Forelimb muscle (tissue), 1 donor: ENCODE data around the gene ZNF30. TPM values are rescaled to one million over a fixed set of nuclear protein-coding genes. Genes with fewer than 3 reads are reported as not detected.
"Not testable (repeated sequence)": the region's sequence is repeated elsewhere in the genome, so short reads cannot be mapped to it uniquely, and the experiment has no call there.

Source experiments
- DNase-seq: peaks from one replicate; pipeline ENCODE4 v3.0.0-alpha.2; 2013; ENCODE audit warnings: low read depth
- polyA plus RNA-seq: library from polyadenylated mRNA; unstranded; fragments of 120-200 nt; gene quantifications from one replicate; pipeline ENCODE4 v1.2.1, GENCODE V29; 2013; ENCODE audit not compliant: insufficient read length

Gene ZNF30
- polyA plus RNA-seq, 1 donor, result 3.6 TPM

- DNase-seq, result no peak
These were observed 33.6 kb downstream of the ZNF30 start for GRCh38 chr19:34960103-34960805.

DNA sequence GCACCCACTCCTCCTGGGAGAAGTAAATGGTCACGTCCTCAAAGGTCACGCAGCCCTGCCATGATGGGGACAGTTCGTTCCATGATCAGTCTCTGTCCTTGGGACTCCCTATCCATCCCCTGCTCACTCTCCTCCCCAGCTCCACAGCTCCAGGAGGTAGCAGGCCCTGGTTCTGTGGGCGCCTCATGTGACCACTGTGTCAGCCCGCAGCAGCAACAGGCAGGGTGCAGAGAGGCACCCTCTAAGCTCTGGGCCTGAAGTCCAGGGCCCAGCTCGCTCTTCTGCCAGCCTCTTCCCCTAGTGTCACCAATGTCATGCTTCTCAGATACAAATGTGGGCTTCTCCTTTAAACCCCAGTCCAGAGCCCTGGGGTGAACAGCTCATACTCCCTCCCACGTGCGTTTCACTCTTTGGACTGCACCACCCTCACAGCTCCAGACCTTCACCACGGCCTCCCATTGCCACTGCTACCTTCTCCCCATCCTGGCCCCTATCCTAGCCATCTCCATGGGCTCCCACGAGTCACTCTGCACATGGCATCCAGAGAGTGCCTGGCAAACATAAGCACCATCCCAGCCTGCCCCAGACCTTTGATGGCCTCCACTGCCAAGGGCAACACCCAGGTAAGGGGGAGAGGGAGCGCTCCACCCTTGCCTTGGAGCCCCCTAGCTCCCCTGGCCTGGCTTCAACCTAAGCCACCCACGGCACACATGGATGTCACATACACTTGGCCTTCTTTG lies 34.4 kb downstream of the ZNF30 start:
- no peak for DNase-seq

DNA sequence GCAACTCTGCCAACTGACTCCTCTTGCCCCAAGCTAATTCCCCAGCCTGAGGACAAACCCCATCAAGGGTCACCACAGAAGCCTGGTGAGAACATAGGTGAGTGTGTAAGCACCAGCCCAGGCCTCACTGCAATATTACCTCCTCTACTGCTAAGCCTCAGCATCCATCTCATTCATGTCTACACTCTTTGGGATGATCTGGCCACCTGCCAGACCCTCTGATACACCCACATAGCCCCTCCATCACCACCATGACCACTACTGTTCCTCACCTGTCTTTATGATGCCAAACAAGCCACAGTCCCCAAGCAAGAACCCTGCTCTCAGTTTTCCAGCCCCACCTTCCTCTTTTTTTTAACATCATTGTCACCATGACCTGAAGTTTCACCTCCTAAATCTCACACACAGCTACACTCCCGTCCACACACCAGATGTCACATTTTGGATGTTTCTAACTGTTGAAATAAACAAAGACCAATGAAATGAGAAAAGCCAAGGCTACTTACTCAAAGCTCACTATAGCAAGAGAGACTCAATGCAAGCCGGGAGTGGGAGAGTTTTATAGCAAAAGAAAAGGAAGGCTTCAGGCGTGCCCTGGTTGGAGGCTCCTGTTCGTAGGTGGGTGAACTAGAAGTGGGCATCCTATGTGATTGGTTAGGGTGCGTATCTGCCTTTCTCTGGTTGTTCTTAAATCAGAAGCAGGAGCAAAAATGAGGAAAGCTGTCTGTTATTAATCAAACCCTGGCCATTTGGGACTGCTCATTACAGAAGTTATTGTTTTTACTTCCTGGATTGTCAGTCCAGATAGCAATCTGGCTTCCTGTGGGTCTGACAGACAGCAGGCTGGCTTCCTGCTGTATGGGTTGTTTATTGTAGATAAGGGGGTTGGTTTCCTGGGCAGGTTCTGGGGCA lies 35.3 kb downstream of the ZNF30 start:
- no peak for DNase-seq

GRCh38 chr19:34962687-34963572 lies 36.2 kb downstream of the ZNF30 start:
- DNase-seq, result no peak

DNA sequence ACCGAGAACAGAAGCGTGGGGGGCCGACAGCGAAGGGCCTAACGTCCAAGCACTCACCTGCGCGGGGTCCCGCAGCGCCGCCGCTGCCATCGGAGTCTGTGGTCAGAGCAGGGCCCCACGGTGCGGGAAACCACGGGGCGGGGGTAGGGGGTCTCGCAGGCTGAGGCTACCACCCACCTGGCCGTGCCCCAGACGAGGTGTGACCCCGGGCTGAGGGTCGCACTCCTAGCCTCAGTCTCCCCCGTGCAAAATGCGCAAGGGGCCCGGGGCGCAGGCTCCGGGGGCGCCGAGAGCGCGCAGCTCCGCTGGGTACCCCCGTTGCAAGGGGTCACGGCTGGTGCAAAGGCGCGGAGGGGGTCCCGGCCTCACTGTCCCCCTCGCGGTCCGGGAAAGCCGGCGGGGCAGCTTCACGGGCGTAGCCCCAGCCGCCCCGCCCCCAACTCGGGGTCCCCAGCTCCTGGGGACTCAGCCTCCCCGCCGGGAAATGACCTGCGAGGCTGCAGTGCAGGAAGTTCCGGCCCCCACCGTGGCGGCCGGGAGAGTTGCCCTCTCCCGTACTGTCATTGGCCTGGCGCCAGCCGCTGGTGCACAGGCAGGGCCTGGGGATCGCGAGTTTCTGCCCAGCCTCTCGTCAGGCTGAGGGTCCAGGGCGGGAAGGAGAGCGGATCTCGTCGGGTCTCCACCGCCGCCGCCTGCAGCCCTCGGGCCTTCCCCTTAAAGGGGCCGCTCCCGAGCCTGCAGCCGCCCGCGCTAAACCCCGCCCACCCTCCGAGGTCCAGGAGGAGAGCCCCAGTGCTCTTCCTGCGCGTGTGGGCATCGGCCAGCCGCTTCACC lies 37.1 kb downstream of the ZNF30 start, which contains the start of gene ZNF792:
ZNF792 (minus strand) TSS at position 657 of the 834 bp plus-strand sequence; CDS start at position 90, 567 bp downstream.
- no peak for DNase-seq

DNA sequence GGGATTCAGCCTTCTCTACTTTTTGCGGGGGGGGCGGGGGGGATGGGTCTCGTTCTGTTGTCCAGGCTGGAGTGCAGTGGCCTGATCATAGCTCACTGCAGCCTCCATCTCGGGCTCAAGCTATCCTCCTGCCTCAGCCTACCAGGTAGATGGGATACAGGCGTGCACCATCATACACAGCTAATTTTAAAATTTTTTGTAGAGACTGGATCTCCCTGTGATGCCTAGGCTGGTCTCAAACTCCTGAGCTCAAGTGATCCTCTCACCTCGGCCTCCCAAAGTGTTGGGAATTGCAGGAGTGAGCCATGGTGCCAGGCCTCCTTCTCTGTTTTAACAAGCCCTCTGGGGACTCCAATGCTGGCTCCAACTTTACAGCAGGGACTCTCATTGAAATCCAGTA lies 37.9 kb downstream of the ZNF30 start:
- DNase-seq, result no peak

DNA sequence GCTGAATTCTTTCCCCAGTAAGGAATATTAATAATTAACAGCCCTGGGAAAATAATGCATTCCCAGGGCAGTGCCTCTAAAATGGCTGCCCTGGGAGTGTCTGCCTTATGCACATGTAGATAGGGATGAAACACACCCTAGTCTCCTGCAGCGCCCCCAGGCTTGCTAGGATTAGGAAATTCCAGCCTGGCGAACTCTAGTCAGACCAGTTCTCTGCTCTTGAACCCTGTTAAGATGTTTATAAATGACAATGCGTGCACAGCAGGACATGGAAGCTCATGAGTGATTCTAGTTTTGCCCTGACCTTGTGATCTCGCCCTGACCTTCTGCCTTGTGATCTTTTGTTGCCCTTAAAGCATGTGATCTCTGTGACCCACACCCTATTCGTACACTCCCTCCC lies 38.8 kb downstream of the ZNF30 start:
- DNase-seq, result not testable (repeated sequence)

DNA sequence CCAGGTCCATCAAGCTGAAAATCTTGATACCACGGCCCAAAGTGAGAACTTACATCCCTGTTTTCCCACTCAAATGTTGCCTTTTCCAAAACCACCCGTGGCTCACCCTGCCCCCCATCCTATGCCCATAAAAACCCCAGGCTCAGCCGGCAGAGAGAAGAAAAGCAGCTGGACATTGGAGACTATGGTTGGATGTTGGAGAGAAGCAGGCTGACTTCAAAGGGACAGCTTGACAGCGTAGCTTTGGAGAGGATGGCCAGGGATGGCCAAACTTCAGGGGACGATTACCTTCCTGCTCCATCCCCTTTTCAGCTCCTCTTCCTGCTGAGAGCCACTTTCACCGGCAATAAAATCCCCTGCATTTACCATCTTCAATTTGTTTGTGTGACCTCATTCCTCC lies 40.8 kb downstream of the ZNF30 start:
- no peak for DNase-seq

GRCh38 chr19:34969721-34970120 lies 43.0 kb downstream of the ZNF30 start:
- DNase-seq, result no peak

- not testable (repeated sequence) for DNase-seq
These were observed 43.6 kb downstream of the ZNF30 start for GRCh38 chr19:34970185-34970780.

DNA sequence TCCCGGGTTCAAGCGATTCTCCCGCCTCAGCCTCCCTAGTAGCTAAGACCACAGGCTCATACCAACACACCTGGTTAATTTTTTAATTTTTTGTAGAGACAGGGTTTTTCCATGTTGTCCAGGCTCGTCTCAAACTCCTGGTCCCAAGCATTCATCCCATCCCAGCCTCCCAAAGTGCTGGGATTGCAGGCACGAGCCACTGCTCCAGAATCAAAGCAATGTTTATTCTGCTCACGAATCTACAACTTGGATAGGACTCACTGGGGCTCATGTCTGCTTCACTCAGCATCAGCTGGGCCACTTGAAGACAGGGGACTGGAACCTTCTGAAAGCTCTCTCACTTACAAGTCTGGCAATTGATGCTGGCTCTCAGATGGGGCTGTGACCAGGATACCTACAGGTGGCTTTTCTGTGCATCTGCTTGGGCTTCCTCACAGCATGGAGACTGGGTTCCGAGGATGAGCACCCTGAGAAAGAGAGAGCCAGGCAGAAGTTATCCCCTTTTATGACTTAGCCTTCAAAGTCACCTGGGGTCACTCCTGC lies 45.5 kb downstream of the ZNF30 start:
- no peak for DNase-seq

GRCh38 chr19:34974646-34975045 lies 47.9 kb downstream of the ZNF30 start:
- DNase-seq, result no peak

GRCh38 chr19:34975056-34975455 lies 48.4 kb downstream of the ZNF30 start:
- DNase-seq, result no peak

GRCh38 chr19:34976611-34977010 lies 49.9 kb downstream of the ZNF30 start:
- no peak for DNase-seq

DNA sequence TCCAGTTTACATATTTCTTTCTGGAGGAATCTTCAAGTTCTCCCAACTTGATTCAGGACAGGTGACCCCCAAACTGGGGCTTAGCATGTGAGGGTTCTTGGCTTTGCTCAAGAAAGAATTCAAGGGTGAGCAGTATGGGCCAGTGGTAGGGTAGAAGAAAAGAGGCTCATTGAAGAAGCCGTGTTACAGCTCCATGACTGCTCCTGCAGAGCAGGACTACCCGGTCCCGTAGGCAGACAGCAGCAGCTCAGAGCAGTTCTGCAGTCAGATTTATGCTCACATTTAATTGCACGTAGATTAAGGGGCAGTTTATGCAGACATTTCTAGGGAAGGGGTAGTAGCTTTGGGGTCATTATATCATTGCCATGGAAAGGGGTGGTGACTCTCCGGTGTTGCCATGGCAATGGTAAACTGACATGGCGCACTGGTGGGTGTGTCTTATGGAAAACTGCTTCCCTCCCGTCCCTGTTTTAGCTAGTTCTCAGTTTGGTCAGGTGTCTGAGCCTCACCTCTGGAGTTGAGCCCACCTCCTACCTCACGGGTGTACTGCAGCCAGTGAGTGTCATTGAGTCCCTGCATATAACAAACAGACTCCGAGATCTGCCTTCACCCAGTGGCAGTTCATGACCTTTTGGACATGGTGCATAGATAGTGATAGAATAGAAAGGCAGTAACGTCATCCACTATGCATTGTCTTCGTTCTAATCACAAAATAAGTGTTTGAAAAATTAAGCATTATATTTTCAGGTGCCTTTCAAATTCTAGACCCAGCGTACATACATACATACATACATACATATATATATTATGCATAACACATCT lies 53.3 kb downstream of the ZNF30 start:
- DNase-seq, result no peak

GRCh38 chr19:34982275-34982674 lies 55.6 kb downstream of the ZNF30 start:
- DNase-seq, result no peak

GRCh38 chr19:34983786-34984185 lies 57.1 kb downstream of the ZNF30 start:
- no peak for DNase-seq

GRCh38 chr19:34984287-34984686 lies 57.6 kb downstream of the ZNF30 start:
- DNase-seq, result no peak
